Keratinocyte (primary cell): ENCODE data around the gene CCDC32. TPM values are rescaled to one million over a fixed set of nuclear protein-coding genes. Genes with fewer than 3 reads are reported as not detected.

Experiments
- DNase-seq: peaks from one replicate; pipeline ENCODE4 v3.0.0-alpha.2; 2011; ENCODE audit warnings: low read depth, missing footprints, low spot score
- FAIRE-seq: peaks from 2 replicates; lab custom pipeline; 2011; peaks lifted over from hg19 to GRCh38; lab: Jason Lieb, UNC
- H2AFZ ChIP-seq: 2 replicates; pipeline ENCODE4 v1.6.0; 2012; ENCODE audit warnings: low read length, control low read depth, inconsistent platforms; ENCODE audit not compliant: control insufficient read depth
- H3K27ac ChIP-seq: 2 replicates; pipeline ENCODE4 v1.5.1; 2011; ENCODE audit warnings: low read length; ENCODE audit not compliant: control insufficient read depth, insufficient read depth
- H3K27me3 ChIP-seq: 3 replicates; pipeline ENCODE4 v1.6.0; 2011; ENCODE audit warnings: low read length; ENCODE audit not compliant: control insufficient read depth, insufficient read depth; ENCODE audit errors: extremely low read depth
- H3K36me3 ChIP-seq, 2 experiments: 2 replicates in 1 of 2; 3 replicates in 1 of 2; pipeline ENCODE4 v1.5.1; 2011; ENCODE audit warnings: low read length in 2 of 2, mild to moderate bottlenecking in 1 of 2; ENCODE audit not compliant: control insufficient read depth in 2 of 2, insufficient read depth in 2 of 2; ENCODE audit errors: extremely low read depth in 1 of 2
- H3K4me1 ChIP-seq: 3 replicates; pipeline ENCODE4 v1.5.1; 2011; ENCODE audit warnings: low read length; ENCODE audit not compliant: control insufficient read depth, insufficient read depth; ENCODE audit errors: extremely low read depth
- H3K4me2 ChIP-seq: 3 replicates; pipeline ENCODE4 v1.6.0; 2011; ENCODE audit warnings: low read depth, low read length; ENCODE audit not compliant: control insufficient read depth, insufficient read depth; ENCODE audit errors: extremely low read depth
- H3K4me3 ChIP-seq, 3 experiments: fragments of 200-600 bp in 1 of 3; sonication (generic) in 1 of 3; 2 replicates in 2 of 3; 3 replicates in 1 of 3; pipeline ENCODE4 v1.5.1; 2011 to 2016; ENCODE audit warnings: low read length in 3 of 3, mild to moderate bottlenecking in 3 of 3, control low read depth in 2 of 3, inconsistent platforms in 1 of 3, low read depth in 1 of 3, mixed read lengths in 1 of 3, mixed run types in 1 of 3, moderate library complexity in 1 of 3; ENCODE audit not compliant: control insufficient read depth in 2 of 3, insufficient read depth in 2 of 3; ENCODE audit errors: extremely low read depth in 1 of 3
- H3K79me2 ChIP-seq: 2 replicates; pipeline ENCODE4 v1.6.0; 2012; ENCODE audit warnings: low read length; ENCODE audit not compliant: control insufficient read depth, insufficient read depth
- H3K9ac ChIP-seq: 3 replicates; pipeline ENCODE4 v1.6.0; 2011; ENCODE audit warnings: low read length; ENCODE audit not compliant: control insufficient read depth, insufficient read depth; ENCODE audit errors: extremely low read depth
- H3K9me1 ChIP-seq: 3 replicates; pipeline ENCODE4 v1.6.0; 2011; ENCODE audit warnings: low read length; ENCODE audit not compliant: control insufficient read depth, insufficient read depth; ENCODE audit errors: extremely low read depth
- H3K9me3 ChIP-seq: 2 replicates; pipeline ENCODE4 v1.5.1; 2012; ENCODE audit warnings: low read depth, low read length; ENCODE audit not compliant: control insufficient read depth
- H4K20me1 ChIP-seq: 3 replicates; pipeline ENCODE4 v1.6.0; 2011; ENCODE audit warnings: low read length; ENCODE audit not compliant: control insufficient read depth, insufficient read depth; ENCODE audit errors: extremely low read depth
- CTCF ChIP-seq, 3 experiments: IDR thresholded peaks in 1 of 3; conservative IDR thresholded peaks in 1 of 3; optimal IDR thresholded peaks in 1 of 3; 2 replicates in 2 of 3; 3 replicates in 1 of 3; pipeline versions ENCODE3 to v1.5.1; 2011; ENCODE audit warnings: low read length in 3 of 3, mild to moderate bottlenecking in 3 of 3, moderate library complexity in 2 of 3, control low read depth in 1 of 3, inconsistent platforms in 1 of 3; ENCODE audit not compliant: insufficient read depth in 2 of 3; ENCODE audit errors: extremely low read depth in 1 of 3
- EZH2 ChIP-seq: IDR thresholded peaks from one replicate; pipeline ENCODE4 v1.6.1; 2012; ENCODE audit warnings: inconsistent platforms, mild to moderate bottlenecking, low read length, moderate library complexity
- dilution Hi-C: fragments of 300-500 bp; cut with MboI; formaldehyde crosslinking; loops from one replicate; pipeline ENCODE4 v1.7.0; 2020; ENCODE audit warnings: low sequenced_read_pairs; ENCODE audit not compliant: extremely low pct_ligation_motif_present
- polyA plus RNA-seq, 5 experiments: library from polyadenylated mRNA; depleted of rRNA in 3 of 5; stranded (reverse) in 3 of 5; stranded (forward) in 1 of 5; unstranded in 1 of 5; fragments of >200 nt; gene quantifications; 1 replicate in 1 of 5; 2 replicates in 3 of 5; 3 replicates in 1 of 5; pipeline versions ENCODE4 v1.2.1 to v1.2.3, GENCODE V29; 2011 to 2012; ENCODE audit warnings: missing spikeins in 2 of 5, low read depth in 1 of 5, low replicate concordance in 1 of 5

The CCDC32 gene
- polyA plus RNA-seq, 1 donor (not counting 4 experiments of a cell fraction or from before 2014, with no cell fraction given): 18.0 TPM

GRCh38 chr15:40598672-40599071 is 33.8 kb upstream of the CCDC32 start:
- dilution Hi-C loops: no loop called here
- no peaks in the 10 kb centered on the region for H3K36me3 ChIP-seq

GRCh38 chr15:40598126-40598525 is 33.3 kb upstream of the CCDC32 start:
- Histone ChIP-seq H3K4me2 (no peak overlapping the region), H3K9ac (no peak overlapping the region), H3K4me1 (peaks cover 6% of the 10 kb centered on the region), H3K9me1 (no peaks in the 10 kb centered on the region), H3K79me2 (peaks cover 71% of the 10 kb centered on the region), H3K36me3 (no peaks in the 10 kb centered on the region), H3K27me3 (no peaks in the 10 kb centered on the region), H2AFZ (no peak overlapping the region), H3K27ac (no peak overlapping the region), H3K4me3 (no peak overlapping the region), H3K9me3 (no peaks in the 10 kb centered on the region), H4K20me1 (no peaks in the 10 kb centered on the region)
- no peak for TF ChIP-seq CTCF (optimal IDR thresholded peaks at IDR 0.05 in 1 of 3, IDR thresholded peaks at IDR 0.05 in 1 of 3, conservative IDR thresholded peaks at IDR 0.05 in 1 of 3; ENCODE audit: extremely low read depth in 1 of 3, insufficient read depth in 2 of 3, low read length in 3 of 3)
- TF ChIP-seq EZH2: no peak
- no peak for FAIRE-seq
- no peak for DNase-seq
- dilution Hi-C loops: no loop called here

More at GRCh38 chr15:40598672-40599071, 33.8 kb upstream of the CCDC32 start:
- no peak overlapping the region for H3K9ac ChIP-seq
- no peak overlapping the region for H3K4me3 ChIP-seq
- peaks cover 72% of the 10 kb centered on the region for H3K79me2 ChIP-seq
- H3K27me3 ChIP-seq: no peaks in the 10 kb centered on the region
- no peaks in the 10 kb centered on the region for H3K9me1 ChIP-seq
- TF ChIP-seq EZH2 (no peak), CTCF (optimal IDR thresholded peaks at IDR 0.05 in 1 of 3, IDR thresholded peaks at IDR 0.05 in 1 of 3, conservative IDR thresholded peaks at IDR 0.05 in 1 of 3; ENCODE audit: extremely low read depth in 1 of 3, insufficient read depth in 2 of 3, low read length in 3 of 3) (no peak)
- FAIRE-seq (no peak), DNase-seq (no peak)
- no peak overlapping the region for H3K4me2 ChIP-seq
- H3K9me3 ChIP-seq: no peaks in the 10 kb centered on the region
- no peaks in the 10 kb centered on the region for H4K20me1 ChIP-seq
- peaks cover 6% of the 10 kb centered on the region for H3K4me1 ChIP-seq
- no peak overlapping the region for H3K27ac ChIP-seq
- H2AFZ ChIP-seq: no peak overlapping the region
